GM12875 (cell line): ENCODE measurements around the gene SCYL3.
"Not testable (repeated sequence)": the region's sequence is repeated elsewhere in the genome, so short reads cannot be mapped to it uniquely, and the experiment has no call there.

Experiments used
- H3K4me3 ChIP-seq: one replicate; pipeline ENCODE4 v1.5.1; 2011; ENCODE audit warnings: low read depth, low read length, control low read depth
- TF ChIP-seq, protein P1 (sequence below): IDR thresholded peaks from 2 replicates; pipeline ENCODE4 v1.5.1; 2011; ENCODE audit warnings: low read depth, mild to moderate bottlenecking, control low read depth, inconsistent platforms, low read length, moderate library complexity, borderline replicate concordance; ENCODE audit not compliant: insufficient read depth

SCYL3 gene

GRCh38 chr1:169872906-169873305, 20.8 kb downstream of the SCYL3 start:
- H3K4me3 ChIP-seq: no peak overlapping the region
- TF ChIP-seq, protein P1, sequence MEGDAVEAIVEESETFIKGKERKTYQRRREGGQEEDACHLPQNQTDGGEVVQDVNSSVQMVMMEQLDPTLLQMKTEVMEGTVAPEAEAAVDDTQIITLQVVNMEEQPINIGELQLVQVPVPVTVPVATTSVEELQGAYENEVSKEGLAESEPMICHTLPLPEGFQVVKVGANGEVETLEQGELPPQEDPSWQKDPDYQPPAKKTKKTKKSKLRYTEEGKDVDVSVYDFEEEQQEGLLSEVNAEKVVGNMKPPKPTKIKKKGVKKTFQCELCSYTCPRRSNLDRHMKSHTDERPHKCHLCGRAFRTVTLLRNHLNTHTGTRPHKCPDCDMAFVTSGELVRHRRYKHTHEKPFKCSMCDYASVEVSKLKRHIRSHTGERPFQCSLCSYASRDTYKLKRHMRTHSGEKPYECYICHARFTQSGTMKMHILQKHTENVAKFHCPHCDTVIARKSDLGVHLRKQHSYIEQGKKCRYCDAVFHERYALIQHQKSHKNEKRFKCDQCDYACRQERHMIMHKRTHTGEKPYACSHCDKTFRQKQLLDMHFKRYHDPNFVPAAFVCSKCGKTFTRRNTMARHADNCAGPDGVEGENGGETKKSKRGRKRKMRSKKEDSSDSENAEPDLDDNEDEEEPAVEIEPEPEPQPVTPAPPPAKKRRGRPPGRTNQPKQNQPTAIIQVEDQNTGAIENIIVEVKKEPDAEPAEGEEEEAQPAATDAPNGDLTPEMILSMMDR: no peak

- H3K4me3 ChIP-seq: not testable (repeated sequence)
Measured at GRCh38 chr1:169871988-169872387, 21.7 kb downstream of the SCYL3 start.

DNA sequence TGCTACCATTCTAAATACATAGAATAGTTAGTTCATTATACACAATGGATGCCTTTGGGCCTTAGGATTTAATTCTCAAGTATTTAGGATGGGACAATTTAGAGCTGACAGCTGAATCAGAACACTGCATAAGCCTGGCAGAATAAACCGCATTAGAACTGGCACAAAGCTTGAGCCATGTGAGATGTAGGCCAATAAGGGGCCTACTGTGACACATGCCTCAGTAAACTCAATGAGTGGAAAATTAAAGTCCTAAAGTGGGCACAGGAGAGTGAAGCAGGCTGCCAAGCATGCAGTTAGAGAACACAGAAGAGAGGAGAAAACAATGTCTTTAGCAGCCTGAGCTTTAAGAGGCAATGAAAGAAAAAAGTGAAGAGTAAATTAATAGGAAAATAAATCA, 24.3 kb downstream of the SCYL3 start:
- no peak overlapping the region for H3K4me3 ChIP-seq
- TF ChIP-seq, protein P1: no peak

- TF ChIP-seq, protein P1: no peak
- no peak overlapping the region for H3K4me3 ChIP-seq
Measured at GRCh38 chr1:169868978-169869377, 24.7 kb downstream of the SCYL3 start.

- no peak overlapping the region for H3K4me3 ChIP-seq
- TF ChIP-seq, protein P1: no peak
Measured at GRCh38 chr1:169867012-169867675, 26.6 kb downstream of the SCYL3 start.

DNA sequence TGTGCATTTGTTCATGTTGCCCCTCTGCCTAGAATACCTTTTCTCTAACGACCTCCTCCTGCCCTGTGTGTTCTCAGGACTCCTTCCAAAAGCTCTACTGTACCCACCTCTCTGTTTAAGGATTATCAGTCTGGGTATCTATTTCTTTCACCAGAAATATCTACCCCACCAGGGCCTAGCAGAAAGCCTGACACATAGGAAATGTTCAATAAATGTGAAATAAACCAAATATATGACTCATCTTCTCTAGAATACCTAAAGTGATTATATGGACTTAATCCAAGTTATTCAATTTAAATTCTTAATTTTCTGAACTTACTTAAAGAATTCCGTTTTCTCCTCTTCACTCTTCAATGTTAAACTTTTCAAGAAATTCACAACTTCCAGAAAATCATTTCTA, 27.1 kb downstream of the SCYL3 start:
- TF ChIP-seq, protein P1: no peak
- no peak overlapping the region for H3K4me3 ChIP-seq

DNA sequence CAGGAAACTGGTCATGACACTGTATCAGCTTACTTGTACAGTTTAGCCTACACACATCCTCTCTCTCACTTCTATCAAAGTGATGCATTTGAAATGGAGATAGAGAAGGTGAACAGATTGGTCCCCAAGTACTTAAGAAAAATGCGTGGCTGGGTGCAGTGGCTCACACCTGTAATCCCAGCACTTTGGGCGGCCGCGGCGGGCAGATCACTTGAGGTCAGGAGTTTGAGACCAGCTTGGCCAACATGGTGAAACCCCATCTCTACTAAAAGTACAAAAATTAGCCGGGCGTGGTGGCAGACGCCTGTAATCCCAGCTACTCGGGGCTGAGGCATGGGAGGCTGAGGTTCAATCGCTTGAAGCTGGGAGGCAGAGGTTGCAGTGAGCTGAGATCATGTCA, 29.2 kb downstream of the SCYL3 start:
- H3K4me3 ChIP-seq: not testable (repeated sequence)

DNA sequence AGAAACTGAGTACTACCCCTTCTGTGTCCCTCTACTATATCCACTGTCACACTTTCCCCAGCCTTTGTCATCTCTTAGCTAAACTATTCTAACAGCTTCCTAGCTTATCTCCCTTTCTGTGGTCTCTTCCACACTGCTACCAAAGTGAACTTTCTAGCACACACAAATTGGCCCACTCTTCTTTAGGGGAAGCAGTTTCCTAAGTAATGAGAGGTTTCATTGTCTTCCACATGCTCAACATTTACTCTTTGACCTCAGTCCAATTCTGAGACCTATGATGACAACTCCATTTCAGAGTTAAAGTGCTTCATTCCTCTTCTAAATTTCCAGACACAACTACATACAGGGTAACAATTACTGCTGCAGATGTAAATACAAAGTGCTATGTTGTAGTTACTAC, 32.9 kb downstream of the SCYL3 start:
- TF ChIP-seq, protein P1: no peak
- no peak overlapping the region for H3K4me3 ChIP-seq
